Stimulated activated CD8-positive, alpha-beta memory T cell treated with anti-CD3 and anti-CD28 coated beads, Interleukin-15, amount 100 ng/mL, for 24 hours (primary cell): ENCODE results near the gene HDGFL2.
A peak's percentile ranks its signal among the peaks of the same experiment; 100 is the strongest.
"Not testable (repeated sequence)": the region's sequence is repeated elsewhere in the genome, so short reads cannot be mapped to it uniquely, and the experiment has no call there.

ENCODE experiments used
- DNase-seq: peaks from one replicate; pipeline ENCODE4 v3.0.0-alpha.2; 2020; ENCODE audit warnings: low read depth

HDGFL2 gene

GRCh38 chr19:4516199-4516938, 44.3 kb downstream of the HDGFL2 start:
- no peak for DNase-seq

DNA sequence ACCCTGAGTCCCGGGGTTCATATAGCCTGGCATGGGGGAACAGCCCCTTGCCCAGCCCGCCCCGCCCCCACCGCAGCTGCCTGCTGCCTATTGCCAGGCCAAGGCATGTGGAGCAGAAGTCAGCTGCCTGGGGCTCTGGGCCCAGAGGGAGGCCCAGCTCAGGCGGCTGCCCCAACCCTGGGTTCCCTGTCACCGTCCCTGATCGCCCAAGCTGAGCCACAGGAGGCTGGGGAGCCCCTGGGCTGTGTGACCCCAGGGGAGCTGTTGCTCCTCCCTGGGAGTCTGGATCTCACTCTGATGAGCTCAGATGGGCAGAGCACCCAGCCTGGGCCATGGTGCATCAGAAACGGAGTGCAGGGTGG, 44.8 kb downstream of the HDGFL2 start:
- no peak for DNase-seq

DNA sequence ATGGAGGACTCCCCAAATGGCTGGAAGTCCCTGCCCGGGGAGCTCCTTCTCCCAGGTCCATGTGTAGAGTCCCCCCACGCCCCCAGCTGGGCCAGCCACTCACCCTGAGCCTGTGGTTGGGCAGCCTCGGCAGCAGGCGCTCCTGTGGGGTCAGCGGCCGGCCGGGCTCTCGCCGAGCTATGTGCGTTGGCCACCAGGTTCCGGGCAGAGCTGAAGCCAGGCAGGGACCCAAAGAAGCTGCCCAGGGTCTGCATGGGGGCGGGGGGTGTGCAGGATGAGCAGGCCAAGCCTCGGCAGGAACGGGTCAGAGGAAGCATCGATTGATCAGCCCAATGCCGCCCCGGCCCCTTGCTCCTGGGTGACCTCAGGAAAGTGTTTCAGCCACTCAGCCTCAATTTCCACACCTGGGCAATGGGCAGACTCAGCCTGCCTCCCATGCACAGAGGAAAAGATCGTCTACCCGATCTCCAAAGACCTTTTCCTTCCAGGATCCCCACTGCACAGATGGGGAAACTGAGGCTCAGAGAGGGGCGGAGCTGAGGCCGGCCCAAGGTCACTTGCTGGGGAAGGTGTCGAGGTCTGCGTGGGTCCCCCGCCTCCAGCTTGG, 45.5 kb downstream of the HDGFL2 start:
- DNase-seq, result no peak

GRCh38 chr19:4518345-4519171, 46.5 kb downstream of the HDGFL2 start, which contains the start of gene PLIN4:
PLIN4 (minus strand) TSS chr19:4518486; CDS start chr19:4518272, 214 bp downstream.
- no peak for DNase-seq

DNA sequence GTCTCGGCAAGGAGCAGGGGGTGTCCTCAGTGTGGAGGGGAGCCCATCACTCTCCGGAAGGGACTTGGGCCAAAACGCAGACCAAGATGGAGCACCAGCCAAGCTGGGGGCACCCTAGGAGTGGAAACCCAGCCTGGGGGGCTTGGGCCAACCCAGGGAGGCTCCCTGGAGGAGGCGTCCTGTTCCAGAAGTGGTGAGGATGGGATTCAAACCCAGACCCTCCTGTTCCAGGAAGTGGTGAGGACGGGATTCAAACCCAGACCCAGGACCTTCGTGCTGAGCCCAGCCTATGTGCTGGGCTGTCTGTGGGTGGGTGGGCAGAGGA, 47.0 kb downstream of the HDGFL2 start:
- DNase-seq, result no peak

- DNase-seq, result no peak
These were observed 47.6 kb downstream of the HDGFL2 start for GRCh38 chr19:4519521-4520277.

DNA sequence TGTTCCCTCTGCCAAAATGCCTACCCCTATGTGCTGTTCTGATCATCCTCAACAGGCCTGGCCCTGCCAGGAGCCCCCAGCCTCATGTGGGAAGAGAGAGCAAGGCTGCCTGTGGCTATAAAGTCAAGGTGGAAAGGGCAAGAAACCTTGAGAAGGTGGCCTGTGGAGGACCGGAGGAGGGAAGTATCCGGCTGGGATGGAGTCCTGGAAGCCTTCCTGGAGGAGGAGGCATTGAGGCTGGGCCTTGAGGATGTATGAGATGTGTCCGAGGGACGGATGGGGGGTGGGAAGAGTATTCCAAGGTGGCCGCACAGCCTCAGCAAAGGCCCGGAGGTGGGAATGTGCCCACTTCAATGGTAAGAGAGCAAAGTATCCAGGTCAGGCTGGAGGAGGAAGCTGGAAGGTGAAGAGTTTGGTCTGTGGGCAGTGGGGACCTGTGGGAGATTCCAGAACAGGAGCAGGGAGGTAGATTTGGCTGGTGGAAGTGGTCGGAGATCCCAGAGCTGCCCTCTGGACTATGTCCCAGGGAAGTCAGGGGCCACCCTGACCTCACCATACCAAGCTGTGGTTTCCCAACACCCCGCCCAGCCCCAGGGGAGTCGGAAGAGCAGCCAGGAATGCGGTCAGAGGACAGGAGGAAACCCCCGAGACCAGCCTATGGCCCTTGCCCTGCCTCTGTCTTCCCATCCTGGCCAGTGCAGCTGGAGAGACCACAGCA, 49.2 kb downstream of the HDGFL2 start:
- DNase-seq, result no peak

GRCh38 chr19:4521888-4522242, 49.8 kb downstream of the HDGFL2 start:
- DNase-seq, result no peak

GRCh38 chr19:4522291-4523002, 50.4 kb downstream of the HDGFL2 start:
- DNase-seq, result no peak

DNA sequence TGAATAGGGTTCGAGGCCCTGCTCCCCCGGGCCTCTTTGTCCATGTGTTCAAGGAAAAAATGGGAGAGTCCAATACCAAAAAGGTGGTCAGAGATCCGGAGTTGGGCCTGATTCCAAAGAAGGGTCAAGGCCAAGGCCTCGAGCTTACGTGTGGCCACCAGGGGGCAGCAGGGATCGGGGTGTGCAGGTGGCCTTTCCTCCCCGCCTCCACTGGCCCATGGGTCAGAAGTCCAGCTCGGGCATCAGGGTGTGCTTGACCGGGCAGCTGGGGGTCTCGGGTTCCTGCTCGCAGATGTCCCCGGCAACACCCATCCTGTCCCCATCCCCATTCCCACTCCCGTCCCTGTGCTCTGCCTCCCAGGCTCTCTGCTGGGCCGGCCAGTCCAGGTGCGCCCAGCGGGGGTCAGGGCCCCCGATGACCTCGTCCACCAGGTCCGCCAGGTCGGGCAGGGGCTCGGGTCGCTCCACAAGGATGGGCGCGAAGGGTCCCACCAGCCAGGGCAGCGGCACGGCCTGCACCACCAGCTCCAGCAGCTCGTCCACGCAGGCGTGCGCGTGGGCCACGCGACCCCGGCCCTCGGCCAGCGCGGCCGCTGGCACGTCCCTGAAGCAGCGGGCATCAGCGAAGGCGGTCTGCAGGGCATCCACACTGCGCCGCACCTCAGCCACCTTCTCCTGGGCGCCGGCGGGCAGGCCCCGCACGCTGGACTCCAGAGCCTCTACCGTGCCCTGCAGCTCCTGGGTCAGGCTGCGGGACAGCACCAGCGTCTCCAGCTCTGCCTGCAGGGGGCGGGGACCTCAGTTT, 51.4 kb downstream of the HDGFL2 start:
- no peak for DNase-seq

DNA sequence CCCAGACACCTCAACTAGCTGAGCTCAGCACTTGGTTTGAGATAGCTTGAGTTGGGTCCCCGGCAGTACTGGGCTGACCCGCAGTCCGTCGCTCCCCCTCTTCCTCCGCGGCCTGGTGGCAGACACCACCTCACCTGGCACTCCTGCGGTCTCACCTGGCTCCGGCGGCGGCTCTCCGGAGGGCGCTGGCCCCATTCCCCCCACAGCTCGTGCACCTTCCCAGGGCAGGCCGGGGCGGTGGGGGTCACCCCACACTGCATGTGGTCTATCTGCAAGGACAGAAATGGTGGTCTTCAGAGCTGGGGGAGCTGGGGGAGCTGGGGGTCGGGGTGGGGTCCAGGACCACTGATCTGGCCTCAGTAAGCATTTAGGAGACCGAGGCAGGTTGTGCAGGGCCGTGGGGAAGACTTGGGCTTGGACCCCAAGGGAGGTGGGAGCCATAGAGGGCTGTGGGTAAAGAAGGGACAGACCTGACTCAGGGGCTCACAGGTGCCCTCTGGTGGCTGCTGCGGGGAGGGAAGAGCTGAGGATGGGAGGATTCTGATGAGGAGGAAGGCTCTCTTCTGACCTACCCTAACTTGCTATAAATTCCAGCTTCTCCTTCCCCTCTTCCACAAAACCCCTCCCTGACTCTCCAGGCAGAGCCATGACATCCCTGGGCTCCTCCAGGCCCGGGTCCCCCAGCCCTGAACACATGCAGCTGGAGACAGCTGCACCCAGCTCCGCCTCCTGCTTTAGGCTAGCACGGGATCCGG, 52.9 kb downstream of the HDGFL2 start:
- DNase-seq, result peak; percentile 40

- DNase-seq, result no peak
These were observed 53.5 kb downstream of the HDGFL2 start for GRCh38 chr19:4525563-4526002.

DNA sequence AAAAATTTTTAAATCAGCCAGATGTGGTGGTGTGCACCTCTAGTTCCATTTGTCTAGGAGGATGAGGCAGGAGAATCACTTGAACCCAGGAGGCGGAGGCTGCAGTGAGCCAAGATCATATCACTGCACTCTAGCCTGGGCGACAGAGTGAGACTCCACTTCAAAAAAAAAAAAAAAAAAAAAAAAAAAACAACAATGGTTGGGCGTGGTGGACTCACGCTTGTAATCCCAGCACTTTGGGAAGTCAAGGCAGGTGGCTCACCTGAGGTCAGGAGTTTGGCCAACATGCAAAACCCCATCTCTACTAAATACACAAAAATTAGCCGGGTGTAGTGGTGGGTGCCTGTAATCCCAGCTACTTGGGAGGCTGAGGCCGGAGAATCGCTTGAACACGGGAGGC, 55.3 kb downstream of the HDGFL2 start:
- DNase-seq, result not testable (repeated sequence)

DNA sequence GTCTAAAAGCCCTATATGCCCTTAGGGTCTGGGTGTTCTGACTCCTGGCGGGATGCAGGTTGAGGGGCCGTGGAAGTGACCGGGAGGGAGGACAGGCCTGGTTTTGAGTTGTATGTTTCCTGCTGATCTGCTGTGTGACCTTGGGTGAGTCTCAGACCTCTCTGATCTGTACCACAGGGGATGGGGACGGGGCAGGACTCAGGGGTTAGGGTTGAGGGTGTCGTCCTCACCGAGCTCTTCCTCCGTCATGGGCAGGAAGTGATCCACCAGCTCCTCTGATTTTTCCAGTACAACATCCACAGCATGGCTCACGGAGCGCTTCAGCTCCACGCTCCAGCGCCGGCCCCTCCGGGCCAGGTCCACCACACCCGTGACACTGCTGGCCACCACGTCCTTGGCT, 56.7 kb downstream of the HDGFL2 start:
- DNase-seq, result no peak

DNA sequence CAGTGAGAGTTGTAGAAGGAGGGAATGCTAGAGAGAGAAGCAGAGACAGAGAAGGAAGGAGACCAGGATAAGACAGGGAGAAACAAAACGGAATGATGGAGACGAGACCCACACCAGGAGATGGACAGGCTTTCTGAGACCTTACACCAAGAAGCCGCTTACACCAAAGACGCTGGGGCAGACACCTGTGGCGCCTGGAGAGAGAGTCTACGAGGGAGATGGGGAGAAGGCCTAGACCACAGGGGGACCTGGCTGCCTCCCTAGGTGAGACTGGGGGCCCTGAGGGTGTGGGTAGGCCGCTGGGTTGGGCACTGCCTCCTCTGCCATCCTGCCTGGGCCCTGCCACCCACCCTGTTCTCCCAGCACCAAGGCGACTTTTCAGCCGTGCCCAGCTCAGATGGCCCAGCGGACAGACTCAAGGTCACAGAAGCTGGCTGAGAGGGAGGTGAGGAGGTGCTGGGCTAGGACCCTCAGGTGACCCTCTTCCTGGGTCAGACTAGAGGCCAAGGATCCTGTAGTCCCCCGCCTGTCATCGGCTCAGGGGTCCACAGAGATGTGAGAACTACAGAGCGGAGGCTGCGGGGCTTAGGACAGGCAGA, 57.9 kb downstream of the HDGFL2 start:
- no peak for DNase-seq

DNA sequence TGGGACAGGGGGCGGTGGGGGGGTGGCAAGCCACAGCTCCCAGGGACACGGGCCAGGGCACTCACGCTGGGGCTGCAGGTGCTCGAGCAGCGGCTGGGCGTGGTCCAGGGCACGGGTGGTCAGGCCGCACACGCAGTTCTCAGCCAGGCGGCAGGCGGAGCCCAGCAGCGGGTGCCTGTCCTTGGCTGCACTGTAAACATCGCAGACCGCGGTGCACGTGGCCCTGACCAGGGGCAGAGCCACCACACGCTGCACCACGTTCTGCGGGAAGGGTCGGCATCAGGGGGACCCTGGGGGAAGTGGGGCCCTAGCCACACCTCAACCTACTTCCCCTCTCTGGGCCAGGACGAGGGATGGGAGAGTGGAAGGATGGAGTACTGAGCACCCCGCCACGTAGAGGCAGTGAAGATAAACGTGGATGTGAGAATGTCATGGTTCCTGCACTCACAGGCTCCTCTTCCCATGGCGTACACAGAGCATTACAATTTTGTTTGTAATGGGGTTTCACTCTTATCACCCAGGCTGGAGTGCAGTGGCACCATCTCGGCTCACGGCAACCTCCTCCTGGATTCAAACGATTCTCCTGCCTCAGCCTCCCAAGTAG, 59.6 kb downstream of the HDGFL2 start:
- DNase-seq, result no peak

DNA sequence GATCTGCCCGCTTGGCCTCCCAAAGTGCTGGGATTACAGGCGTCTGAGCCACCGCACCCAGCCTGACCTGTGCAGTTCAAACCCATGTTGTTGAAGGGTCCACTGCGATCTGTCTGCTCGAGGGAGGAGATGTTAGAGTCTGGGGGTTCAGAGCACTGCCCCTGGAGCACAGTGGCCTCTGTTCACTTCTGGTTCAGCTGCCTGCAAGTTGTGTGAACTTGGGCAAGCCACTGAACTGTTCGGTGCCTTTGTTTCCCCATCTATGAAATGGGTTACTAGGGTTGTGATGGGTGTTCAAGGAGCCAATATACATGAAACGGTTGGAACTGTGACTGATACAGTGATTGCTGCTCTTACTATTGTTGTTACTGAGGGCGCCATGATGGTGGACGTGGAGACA, 61.2 kb downstream of the HDGFL2 start:
- DNase-seq, result no peak

GRCh38 chr19:4533835-4534424, 61.8 kb downstream of the HDGFL2 start:
- DNase-seq, result no peak
